NCI-H1105 (cell line): Measurements from ENCODE around the gene GMPPB.
A peak's percentile ranks its signal among the peaks of the same experiment; 100 is the strongest.
"Not testable (repeated sequence)": the region's sequence is repeated elsewhere in the genome, so short reads cannot be mapped to it uniquely, and the experiment has no call there.

Source experiments
- DNase-seq: peaks from one replicate; lab custom pipeline; 2025; lab: John Stamatoyannopoulos, UW

Gene GMPPB

GRCh38 chr3:49713336-49714105 is 10.2 kb downstream of the GMPPB start:
- DNase-seq, result no peak

GRCh38 chr3:49712631-49713317 is 11.0 kb downstream of the GMPPB start:
- no peak for DNase-seq

- no peak for DNase-seq
These were observed 11.6 kb downstream of the GMPPB start for GRCh38 chr3:49712166-49712565.

GRCh38 chr3:49711489-49711888 is 12.3 kb downstream of the GMPPB start:
- no peak for DNase-seq

- DNase-seq, result no peak
These were observed 13.9 kb downstream of the GMPPB start for GRCh38 chr3:49709852-49710251.

- no peak for DNase-seq
These were observed 16.7 kb downstream of the GMPPB start for GRCh38 chr3:49707113-49707480.

- DNase-seq, result no peak
These were observed 17.2 kb downstream of the GMPPB start for GRCh38 chr3:49706456-49707112.

GRCh38 chr3:49705390-49705960 is 18.3 kb downstream of the GMPPB start:
- DNase-seq, result no peak

GRCh38 chr3:49704629-49705028 is 19.1 kb downstream of the GMPPB start:
- DNase-seq, result no peak

- DNase-seq, result no peak
These were observed 19.8 kb downstream of the GMPPB start for GRCh38 chr3:49703956-49704355.

GRCh38 chr3:49703443-49703927 is 20.3 kb downstream of the GMPPB start:
- DNase-seq, result peak; percentile 42

GRCh38 chr3:49702672-49703071 is 21.1 kb downstream of the GMPPB start:
- no peak for DNase-seq

GRCh38 chr3:49701388-49702077 is 22.2 kb downstream of the GMPPB start:
- no peak for DNase-seq

- no peak for DNase-seq
These were observed 23.2 kb downstream of the GMPPB start for GRCh38 chr3:49700453-49701128.

GRCh38 chr3:49700014-49700413 is 23.7 kb downstream of the GMPPB start:
- no peak for DNase-seq

GRCh38 chr3:49699281-49699979 is 24.3 kb downstream of the GMPPB start:
- DNase-seq, result no peak

GRCh38 chr3:49695350-49696015 is 28.3 kb downstream of the GMPPB start:
- not testable (repeated sequence) for DNase-seq

GRCh38 chr3:49694409-49695070 is 29.2 kb downstream of the GMPPB start:
- DNase-seq, result not testable (repeated sequence)

GRCh38 chr3:49691481-49691880 is 32.3 kb downstream of the GMPPB start:
- DNase-seq, result not testable (repeated sequence)

- not testable (repeated sequence) for DNase-seq
These were observed 32.9 kb downstream of the GMPPB start for GRCh38 chr3:49690856-49691255.
